ENCODE measurements around the gene EGFLAM.

EGFLAM gene

GRCh38 chr5:38267372-38267771 is 9.0 kb downstream of the EGFLAM start:
- DNase-seq = no peak

GRCh38 chr5:38273626-38274025 is 15.3 kb downstream of the EGFLAM start:
- no peak for DNase-seq

DNA sequence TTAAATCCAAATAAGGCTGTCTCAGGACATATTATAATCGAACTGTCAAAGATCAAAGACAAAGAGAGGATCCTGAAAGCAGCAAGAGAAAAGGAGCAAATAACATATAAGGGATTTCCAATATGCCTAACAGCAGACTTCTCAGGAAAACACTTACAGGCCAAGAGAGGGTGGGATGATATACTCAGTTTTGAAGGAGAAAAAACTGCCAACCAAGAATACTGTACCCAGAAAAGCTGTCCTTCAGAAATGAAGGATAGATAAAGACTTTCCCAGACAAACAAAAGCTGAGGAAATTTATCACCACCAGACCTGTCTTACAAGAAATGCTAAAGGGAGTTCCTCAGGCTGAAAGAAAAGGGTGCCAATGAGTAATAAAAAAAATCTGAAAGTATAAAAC is 16.0 kb downstream of the EGFLAM start:
- DNase-seq = no peak

DNA sequence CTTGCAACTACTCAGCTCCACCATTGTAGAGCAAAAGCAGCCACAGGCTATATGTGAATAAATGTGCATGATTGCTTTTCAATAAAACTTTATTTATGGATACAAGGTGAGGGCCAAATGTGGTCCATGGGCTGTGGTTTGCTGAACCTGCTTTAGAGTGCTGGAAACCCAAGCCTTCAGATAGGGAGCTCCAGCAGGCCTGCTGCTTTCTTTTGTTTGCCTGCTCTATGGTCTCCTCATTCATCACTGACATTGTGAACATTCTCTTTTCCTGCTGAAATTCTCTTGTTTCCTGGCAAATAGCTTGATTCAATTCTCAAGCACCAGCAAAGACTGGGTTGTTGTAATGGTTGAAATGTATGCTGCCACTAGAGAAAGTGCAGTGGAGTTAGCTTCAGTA is 26.0 kb downstream of the EGFLAM start:
- no peak for DNase-seq

GRCh38 chr5:38285226-38285625 is 26.9 kb downstream of the EGFLAM start:
- no peak for DNase-seq

GRCh38 chr5:38286002-38286401 is 27.6 kb downstream of the EGFLAM start:
- no peak for DNase-seq

GRCh38 chr5:38287124-38287523 is 28.8 kb downstream of the EGFLAM start:
- no peak for DNase-seq

- no peak for DNase-seq
These were observed 31.1 kb downstream of the EGFLAM start for GRCh38 chr5:38289457-38289856.

GRCh38 chr5:38290028-38290653 is 31.8 kb downstream of the EGFLAM start:
- DNase-seq = no peak

DNA sequence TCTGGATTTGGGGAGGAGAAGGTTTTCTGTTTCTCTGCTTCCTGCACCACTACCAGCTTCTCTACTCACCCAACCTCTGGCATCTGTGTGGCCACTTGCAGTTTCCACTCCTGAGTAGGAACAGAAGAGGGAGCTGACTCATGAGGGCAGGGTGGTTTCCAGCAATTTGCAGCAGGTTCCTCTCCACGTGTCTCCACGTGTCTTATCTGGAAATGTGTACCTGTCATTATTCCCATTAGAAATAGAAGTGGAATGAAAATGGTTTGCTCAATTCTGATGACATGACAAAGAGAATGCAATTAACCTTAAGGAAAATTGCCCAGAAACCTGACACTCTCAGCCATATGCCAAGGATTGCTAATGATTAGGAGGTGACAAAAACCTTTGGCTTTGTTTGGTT is 33.0 kb downstream of the EGFLAM start:
- DNase-seq = no peak

DNA sequence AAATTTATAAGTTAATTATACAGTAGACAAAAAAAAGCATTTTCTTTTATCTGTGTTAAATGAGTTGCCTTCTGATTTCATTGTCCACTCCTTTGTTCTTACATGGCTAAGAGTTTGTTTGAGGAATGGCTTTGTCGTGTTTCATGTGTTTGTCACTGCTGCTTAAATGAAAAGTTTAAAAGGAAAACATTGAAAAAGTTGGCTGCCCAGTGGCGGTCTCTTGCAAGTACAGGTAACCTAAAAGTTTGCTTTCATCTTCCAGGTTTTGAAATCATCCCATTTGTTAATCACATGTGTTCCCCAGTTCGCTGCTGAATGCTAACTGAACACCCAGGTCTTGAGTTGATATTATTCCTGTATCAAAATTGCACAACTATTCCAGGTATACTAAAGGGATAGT is 33.9 kb downstream of the EGFLAM start:
- DNase-seq = no peak

GRCh38 chr5:38295751-38296150 is 37.4 kb downstream of the EGFLAM start:
- no peak for DNase-seq

GRCh38 chr5:38297830-38298608 is 39.7 kb downstream of the EGFLAM start:
- DNase-seq = no peak

GRCh38 chr5:38299585-38299984 is 41.2 kb downstream of the EGFLAM start:
- no peak for DNase-seq

DNA sequence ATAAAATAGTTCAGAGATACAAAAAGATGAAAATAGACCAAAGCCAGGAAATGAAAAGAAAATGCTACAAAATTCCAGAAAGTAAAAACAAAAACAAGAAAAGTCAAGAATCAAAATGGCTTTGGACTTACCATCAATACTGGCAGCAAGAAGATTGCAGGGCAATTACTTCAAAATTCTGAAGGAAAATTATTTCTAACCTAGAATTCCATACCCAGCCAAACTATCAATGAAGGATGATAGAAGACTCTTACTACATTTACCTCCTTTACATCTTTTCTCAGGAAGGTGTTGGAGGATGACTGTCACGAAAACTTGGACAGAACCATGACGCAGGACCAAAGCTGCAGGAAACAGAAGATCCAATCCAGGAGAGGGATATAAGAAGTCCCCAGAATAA is 46.8 kb downstream of the EGFLAM start:
- DNase-seq = no peak

GRCh38 chr5:38307845-38308244 is 49.5 kb downstream of the EGFLAM start:
- DNase-seq = no peak

- no peak for DNase-seq
These were observed 58.3 kb downstream of the EGFLAM start for GRCh38 chr5:38316544-38317224.

DNA sequence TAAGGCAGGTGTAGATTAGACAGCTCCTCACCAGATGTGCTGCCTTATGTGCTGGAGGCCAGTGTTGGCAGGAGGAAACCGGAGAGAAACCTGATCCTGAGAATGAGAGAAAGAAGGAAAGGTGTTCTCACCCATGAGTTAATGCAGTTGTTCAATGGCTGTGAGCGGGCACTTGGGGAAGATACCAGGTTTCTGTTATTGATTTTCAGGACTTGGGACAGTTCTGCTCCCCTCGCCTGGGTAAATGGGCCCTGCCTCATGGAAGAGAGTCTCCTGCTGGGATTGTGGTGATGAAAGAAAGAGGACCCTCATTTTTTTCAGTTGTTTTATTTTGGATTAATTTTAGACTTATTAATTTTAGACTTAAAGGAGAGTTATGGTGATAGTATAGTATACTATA is 59.5 kb downstream of the EGFLAM start:
- DNase-seq = no peak

DNA sequence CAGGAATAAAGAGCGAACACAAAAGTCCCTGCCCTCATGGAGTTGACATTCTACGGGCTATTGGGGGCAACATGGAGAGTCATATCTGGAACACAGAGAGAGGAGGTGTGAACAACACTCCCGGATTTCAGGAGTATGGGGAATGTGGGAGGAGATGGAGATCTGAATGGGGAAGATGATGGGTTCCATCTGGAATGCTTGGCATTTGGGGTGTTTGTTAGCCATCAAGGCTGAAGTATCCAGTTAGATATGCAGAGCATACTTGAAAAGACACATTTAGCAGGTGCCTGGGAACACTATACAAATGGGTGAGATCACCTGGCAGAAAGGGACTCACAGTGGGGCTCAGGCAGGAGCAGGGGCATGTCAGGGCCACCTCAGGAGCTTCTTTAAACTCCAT is 61.1 kb downstream of the EGFLAM start:
- no peak for DNase-seq

DNA sequence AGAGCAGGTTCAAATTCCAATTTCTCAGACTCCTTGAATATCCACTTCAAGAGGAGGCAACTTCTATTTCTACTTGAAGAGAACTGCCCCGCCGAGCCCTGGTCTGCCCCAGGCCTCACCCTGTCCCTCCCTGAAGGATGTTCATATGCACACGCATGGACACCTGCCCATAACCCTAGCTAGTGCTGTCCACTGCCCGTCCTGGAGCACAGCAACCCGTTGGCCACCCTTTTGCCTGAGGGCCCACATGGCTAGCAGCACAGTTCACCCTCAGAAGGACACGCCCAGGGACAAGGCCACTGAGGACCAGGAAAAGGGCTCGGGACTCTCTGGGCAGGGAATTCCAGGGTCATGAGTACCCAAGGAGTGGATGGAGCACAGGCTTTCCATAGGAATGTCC is 63.6 kb downstream of the EGFLAM start:
- DNase-seq = no peak

GRCh38 chr5:38323645-38324295 is 65.4 kb downstream of the EGFLAM start:
- no peak for DNase-seq

DNA sequence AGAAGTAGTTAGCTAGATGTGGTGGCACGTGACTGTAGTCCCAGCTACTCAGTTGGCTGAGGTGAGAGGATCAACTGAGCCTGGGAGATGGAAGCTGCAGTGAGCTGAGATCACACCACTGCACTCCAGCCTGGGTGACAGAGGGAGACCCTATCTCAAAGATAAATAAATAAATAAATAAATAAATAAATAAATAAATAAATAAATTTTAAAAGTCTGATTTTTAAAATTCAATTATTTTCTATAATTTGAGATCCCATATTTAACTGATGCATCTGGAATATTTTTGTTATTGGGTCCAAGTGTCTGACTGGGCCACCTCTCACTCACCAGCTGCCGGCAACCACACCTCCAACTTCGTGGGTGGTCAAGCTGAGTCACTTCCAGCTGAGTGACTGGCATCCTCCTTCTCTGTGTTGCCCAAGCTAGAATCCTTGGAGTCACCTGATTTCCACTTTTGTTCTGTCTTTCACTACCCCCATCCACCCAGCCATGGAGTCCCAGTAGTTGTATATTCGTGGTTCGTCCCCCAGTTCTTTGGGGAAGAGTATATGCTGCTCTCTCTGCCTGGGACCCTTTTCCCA is 70.9 kb downstream of the EGFLAM start:
- DNase-seq = no peak

- no peak for DNase-seq
These were observed 71.8 kb downstream of the EGFLAM start for GRCh38 chr5:38330207-38330606.

Measured in MV-4-11 (cell line).